Panc1 (cell line): ENCODE results near the gene MACROD1.

Experiments
- CTCF ChIP-seq: fragments of 450-650 bp; IDR thresholded peaks from 2 replicates; pipeline ENCODE4 v1.5.1; 2017; ENCODE audit warnings: mild to moderate bottlenecking
- POLR2AphosphoS5 ChIP-seq: IDR thresholded peaks from 2 replicates; pipeline ENCODE4 v1.6.1; 2012; ENCODE audit warnings: mild to moderate bottlenecking, low read depth, low read length, moderate library complexity
- REST ChIP-seq, 2 experiments: IDR thresholded peaks; 2 replicates each; pipeline ENCODE4 v1.6.1; 2011 to 2012; ENCODE audit warnings: low read depth in 2 of 2, control low read depth in 1 of 2, low read length in 1 of 2, mild to moderate bottlenecking in 1 of 2, moderate library complexity in 1 of 2; ENCODE audit not compliant: insufficient read depth in 1 of 2
- SIN3A ChIP-seq: IDR thresholded peaks from 2 replicates; pipeline ENCODE4 v1.6.1; 2012; ENCODE audit warnings: low read depth, mild to moderate bottlenecking, low read length, moderate library complexity, borderline replicate concordance; ENCODE audit not compliant: insufficient read depth

GRCh38 chr11:64144587-64145472, 21.1 kb downstream of the MACROD1 start:
- no peak for TF ChIP-seq CTCF
- no peak for TF ChIP-seq SIN3A
- no peak for TF ChIP-seq POLR2AphosphoS5
- no peak for TF ChIP-seq REST (IDR thresholded peaks at IDR 0.05; ENCODE audit: insufficient read depth in 1 of 2, low read depth in 2 of 2, low read length in 1 of 2)
